Upper lobe of left lung (tissue), 6 donors: ENCODE measurements around the gene PTGFR. TPM values are rescaled to one million over a fixed set of nuclear protein-coding genes. Genes with fewer than 3 reads are reported as not detected.

ENCODE experiments used
- ATAC-seq, 2 donors: fragments of 200-7000 bp; cut with Tn5 transposase; one replicate each; pipeline ENCODE4 v1.9.1; 2022; ENCODE audit warnings: mild to moderate bottlenecking in 2 of 2, moderate library complexity in 2 of 2; ENCODE audit not compliant: low FRiP score in 2 of 2
- DNase-seq, 2 donors: peaks; one replicate each; pipeline ENCODE4 v3.0.0-alpha.2; 2019 to 2020
- H3K27ac ChIP-seq, 4 donors: fragments of 200-600 bp; sonication (generic); one replicate each; pipeline ENCODE4 v1.5.1; 2016 to 2019
- H3K27me3 ChIP-seq, 4 donors: fragments of 200-600 bp; sonication (generic); one replicate each; pipeline ENCODE4 v1.5.1; 2017 to 2019
- H3K36me3 ChIP-seq, 4 donors: fragments of 200-600 bp; sonication (generic); one replicate each; pipeline ENCODE4 v1.5.1; 2016 to 2019
- H3K4me1 ChIP-seq, 4 donors: fragments of 200-600 bp; sonication (generic); one replicate each; pipeline ENCODE4 v1.5.1; 2018 to 2019
- H3K4me3 ChIP-seq, 4 donors: fragments of 200-600 bp; sonication (generic); one replicate each; pipeline ENCODE4 v1.5.1; 2017 to 2019; ENCODE audit warnings: mild to moderate bottlenecking in 2 of 4, moderate library complexity in 1 of 4
- H3K9me3 ChIP-seq, 4 donors: fragments of 200-600 bp; sonication (generic); one replicate each; pipeline ENCODE4 v1.5.1; 2018 to 2019
- CTCF ChIP-seq, 6 experiments: fragments of 450-650 bp in 4 of 6; fragments of 200-600 bp in 2 of 6; sonication (generic) in 2 of 6; IDR thresholded peaks; one replicate each; pipeline ENCODE4 v1.5.1; 2016 to 2019; ENCODE audit warnings: antibody characterized with exemption in 6 of 6
- EP300 ChIP-seq, 4 donors: sonication (generic); formaldehyde crosslinking; IDR thresholded peaks; one replicate each; pipeline ENCODE4 v1.5.1; 2017; ENCODE audit warnings: antibody characterized with exemption in 4 of 4, control low read depth in 2 of 4
- POLR2A ChIP-seq, 4 donors: fragments of 450-650 bp; IDR thresholded peaks; one replicate each; pipeline ENCODE4 v1.5.1; 2016 to 2017; ENCODE audit warnings: antibody characterized with exemption in 4 of 4, mild to moderate bottlenecking in 2 of 4
- POLR2AphosphoS5 ChIP-seq, 2 donors: sonication (generic); formaldehyde crosslinking; IDR thresholded peaks; one replicate each; pipeline ENCODE4 v1.5.1; 2017; ENCODE audit warnings: antibody characterized with exemption in 2 of 2
- WGBS, 2 donors: methylation state at CpG; one replicate each; pipeline ENCODE4 v1.1.5; 2017 to 2018; 5-methylcytosine and 5-hydroxymethylcytosine counted together
- total RNA-seq, 6 donors: library from RNA; depleted of rRNA in 4 of 6; stranded (reverse); fragments of >200 nt in 4 of 6; gene quantifications; one replicate each; pipeline versions ENCODE4 v1.1.0 to v1.2.1, GENCODE V29; 2016 to 2021
- donor health status: DM: no; HTN: no; CAD: no; lungs with moderate emphysema.
- donor health status: DM: no; HTN: yes; CAD: no; lungs with severe emphysema.

The PTGFR gene
- total RNA-seq, 6 donors from 2014 or later: 0.78 to 4.7 (median 2.2) TPM

GRCh38 chr1:78561856-78562255 is 71.1 kb downstream of the PTGFR start:
- WGBS, 2 donors: 72 to 83% methylated on average over 2 of the region's 2 CpGs
- Histone ChIP-seq H3K4me1 (no peaks in the 10 kb centered on the region), H3K36me3 (no peaks in the 10 kb centered on the region), H3K27ac (no peak overlapping the region), H3K4me3 (no peak overlapping the region), H3K9me3 (no peaks in the 10 kb centered on the region), H3K27me3 (no peaks in the 10 kb centered on the region)
- no peak for ATAC-seq
- no peak for DNase-seq
- TF ChIP-seq POLR2AphosphoS5 (IDR thresholded peaks at IDR 0.05) (no peak), CTCF (IDR thresholded peaks at IDR 0.05) (no peak), POLR2A (IDR thresholded peaks at IDR 0.05) (no peak), EP300 (IDR thresholded peaks at IDR 0.05) (no peak)

GRCh38 chr1:78565393-78565792 is 74.6 kb downstream of the PTGFR start:
- H3K27ac ChIP-seq: no peak overlapping the region
- 81 to 86% methylated on average over 2 of the region's 2 CpGs for WGBS, 2 donors
- no peaks in the 10 kb centered on the region for H3K27me3 ChIP-seq
- DNase-seq (no peak), ATAC-seq (no peak)
- no peaks in the 10 kb centered on the region for H3K9me3 ChIP-seq
- no peaks in the 10 kb centered on the region for H3K36me3 ChIP-seq
- H3K4me1 ChIP-seq: no peaks in the 10 kb centered on the region
- TF ChIP-seq CTCF (IDR thresholded peaks at IDR 0.05) (no peak), POLR2A (IDR thresholded peaks at IDR 0.05) (no peak), POLR2AphosphoS5 (IDR thresholded peaks at IDR 0.05) (no peak), EP300 (IDR thresholded peaks at IDR 0.05) (no peak)
- H3K4me3 ChIP-seq: no peak overlapping the region

- Histone ChIP-seq H3K36me3 (no peaks in the 10 kb centered on the region), H3K4me1 (no peaks in the 10 kb centered on the region), H3K9me3 (no peaks in the 10 kb centered on the region), H3K4me3 (no peak overlapping the region), H3K27ac (no peak overlapping the region), H3K27me3 (no peaks in the 10 kb centered on the region)
- TF ChIP-seq EP300 (IDR thresholded peaks at IDR 0.05) (no peak), POLR2AphosphoS5 (IDR thresholded peaks at IDR 0.05) (no peak), POLR2A (IDR thresholded peaks at IDR 0.05) (no peak), CTCF (IDR thresholded peaks at IDR 0.05) (no peak)
- WGBS, 2 donors: 45 to 53% methylated on average over 2 of the region's 2 CpGs
- DNase-seq: no peak
- ATAC-seq: no peak
Observed at GRCh38 chr1:78570539-78570938, 79.8 kb downstream of the PTGFR start.

GRCh38 chr1:78577257-78578100 is 86.7 kb downstream of the PTGFR start:
- Histone ChIP-seq H3K4me1 (no peaks in the 10 kb centered on the region), H3K36me3 (no peaks in the 10 kb centered on the region), H3K27me3 (no peaks in the 10 kb centered on the region), H3K27ac (no peak overlapping the region), H3K4me3 (no peak overlapping the region), H3K9me3 (no peaks in the 10 kb centered on the region)
- 61 to 63% methylated on average over 9 of the region's 9 CpGs for WGBS, 2 donors
- no peak for DNase-seq
- no peak for TF ChIP-seq EP300 (IDR thresholded peaks at IDR 0.05)
- no peak for TF ChIP-seq POLR2A (IDR thresholded peaks at IDR 0.05)
- no peak for TF ChIP-seq POLR2AphosphoS5 (IDR thresholded peaks at IDR 0.05)
- TF ChIP-seq CTCF (IDR thresholded peaks at IDR 0.05): no peak
- no peak for ATAC-seq

GRCh38 chr1:78586572-78586971 is 95.8 kb downstream of the PTGFR start:
- H3K9me3 ChIP-seq: no peaks in the 10 kb centered on the region
- 75 to 83% methylated on average over 1 of the region's 1 CpG for WGBS, 2 donors
- H3K4me3 ChIP-seq: no peak overlapping the region
- no peaks in the 10 kb centered on the region for H3K4me1 ChIP-seq
- no peak overlapping the region for H3K27ac ChIP-seq
- ATAC-seq (no peak), DNase-seq (no peak)
- H3K27me3 ChIP-seq: no peaks in the 10 kb centered on the region
- no peaks in the 10 kb centered on the region for H3K36me3 ChIP-seq
- TF ChIP-seq CTCF (IDR thresholded peaks at IDR 0.05): no peak
- no peak for TF ChIP-seq POLR2AphosphoS5 (IDR thresholded peaks at IDR 0.05)
- TF ChIP-seq EP300 (IDR thresholded peaks at IDR 0.05): no peak
- TF ChIP-seq POLR2A (IDR thresholded peaks at IDR 0.05): no peak
